Measurements from ENCODE around the gene RPS29. TPM values are rescaled to one million over a fixed set of nuclear protein-coding genes. Genes with fewer than 3 reads are reported as not detected.
A peak's percentile ranks its signal among the peaks of the same experiment; 100 is the strongest.

RPS29 gene
- total and polyA plus RNA-seq, 2 of the 13 experiments (the other 11 are each of a cell fraction or from before 2014, with no cell fraction given) = 4,303 to 8,215 TPM

GRCh38 chr14:49585803-49586672 lies at the start of gene RPS29 (continued):
- TF ChIP-seq RFXANK (CRISPR knock-in tag; IDR thresholded peaks at IDR 0.05) = no peak; the same call in 1 of the 2 replicates
- TF ChIP-seq MXD1 (CRISPR knock-in tag; IDR thresholded peaks at IDR 0.05) = no peak
- peak; percentile 91 for TF ChIP-seq JUN (CRISPR knock-in tag; IDR thresholded peaks at IDR 0.05)
- 0 out of 2 replicates have a peak, but pooled peaks have one; percentile 53 for TF ChIP-seq NCOR1 (IDR thresholded peaks at IDR 0.05; ENCODE audit: borderline replicate concordance, low read length)
- no peak for TF ChIP-seq NPAS2 (CRISPR knock-in tag; IDR thresholded peaks at IDR 0.05; ENCODE audit: borderline replicate concordance)
- TF ChIP-seq CAMTA2 (CRISPR knock-in tag; IDR thresholded peaks at IDR 0.05; ENCODE audit: borderline replicate concordance) = 0 out of 2 replicates have a peak, but pooled peaks have one; percentile 15
- TF ChIP-seq SNRNP70 (IDR thresholded peaks at IDR 0.05; ENCODE audit: low read depth, low read length) = no peak
- no peak for TF ChIP-seq TIGD3 (CRISPR knock-in tag; IDR thresholded peaks at IDR 0.05; ENCODE audit: borderline replicate concordance)
- TF ChIP-seq CSRNP1 (CRISPR knock-in tag; IDR thresholded peaks at IDR 0.05) = no peak
- no peak for TF ChIP-seq ZNF10 (CRISPR knock-in tag; IDR thresholded peaks at IDR 0.05; ENCODE audit: borderline replicate concordance, low read depth)
- TF ChIP-seq TCF12 (IDR thresholded peaks at IDR 0.05) = no peak
- TF ChIP-seq TCF12 (CRISPR knock-in tag; IDR thresholded peaks at IDR 0.05) = no peak
- TF ChIP-seq ZNF552 (CRISPR knock-in tag; IDR thresholded peaks at IDR 0.05; ENCODE audit: borderline replicate concordance) = no peak
- TF ChIP-seq PCBP2 (optimal IDR thresholded peaks at IDR 0.05; ENCODE audit: low read depth, low read length, poor library complexity, severe bottlenecking) = no peak
- TF ChIP-seq, protein P1, sequence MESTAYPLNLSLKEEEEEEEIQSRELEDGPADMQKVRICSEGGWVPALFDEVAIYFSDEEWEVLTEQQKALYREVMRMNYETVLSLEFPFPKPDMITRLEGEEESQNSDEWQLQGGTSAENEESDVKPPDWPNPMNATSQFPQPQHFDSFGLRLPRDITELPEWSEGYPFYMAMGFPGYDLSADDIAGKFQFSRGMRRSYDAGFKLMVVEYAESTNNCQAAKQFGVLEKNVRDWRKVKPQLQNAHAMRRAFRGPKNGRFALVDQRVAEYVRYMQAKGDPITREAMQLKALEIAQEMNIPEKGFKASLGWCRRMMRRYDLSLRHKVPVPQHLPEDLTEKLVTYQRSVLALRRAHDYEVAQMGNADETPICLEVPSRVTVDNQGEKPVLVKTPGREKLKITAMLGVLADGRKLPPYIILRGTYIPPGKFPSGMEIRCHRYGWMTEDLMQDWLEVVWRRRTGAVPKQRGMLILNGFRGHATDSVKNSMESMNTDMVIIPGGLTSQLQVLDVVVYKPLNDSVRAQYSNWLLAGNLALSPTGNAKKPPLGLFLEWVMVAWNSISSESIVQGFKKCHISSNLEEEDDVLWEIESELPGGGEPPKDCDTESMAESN (CRISPR knock-in tag; conservative IDR thresholded peaks at IDR 0.05) = no peak
- peak; percentile 72; the same call in 1 of the 2 replicates for TF ChIP-seq ZBTB34 (CRISPR knock-in tag; IDR thresholded peaks at IDR 0.05)
- no peak for TF ChIP-seq MED8 (CRISPR knock-in tag; IDR thresholded peaks at IDR 0.05; ENCODE audit: insufficient replicate concordance)
- TF ChIP-seq NR0B2 (CRISPR knock-in tag; IDR thresholded peaks at IDR 0.05) = no peak
- TF ChIP-seq ZNF451 (CRISPR knock-in tag; IDR thresholded peaks at IDR 0.05) = no peak
- no peak; the same call in 1 of the 2 replicates for TF ChIP-seq ZNF615 (CRISPR knock-in tag; IDR thresholded peaks at IDR 0.05; ENCODE audit: borderline replicate concordance)
- TF ChIP-seq MXI1 (IDR thresholded peaks at IDR 0.05; ENCODE audit: borderline replicate concordance, low read depth, low read length) = peak; percentile 44; the same call in 1 of the 3 replicates
